Non-pigmented ciliary epithelial cell (primary cell): Measurements from ENCODE around the gene ME1.
A peak's percentile ranks its signal among the peaks of the same experiment; 100 is the strongest.
"Not testable (repeated sequence)": the region's sequence is repeated elsewhere in the genome, so short reads cannot be mapped to it uniquely, and the experiment has no call there.

Experiments used
- DNase-seq: peaks from one replicate; pipeline ENCODE4 v3.0.0-alpha.2; 2010; ENCODE audit warnings: low read depth

The ME1 gene

GRCh38 chr6:83431545-83432155 is 799 bp upstream of the ME1 start:
- DNase-seq: no peak

DNA sequence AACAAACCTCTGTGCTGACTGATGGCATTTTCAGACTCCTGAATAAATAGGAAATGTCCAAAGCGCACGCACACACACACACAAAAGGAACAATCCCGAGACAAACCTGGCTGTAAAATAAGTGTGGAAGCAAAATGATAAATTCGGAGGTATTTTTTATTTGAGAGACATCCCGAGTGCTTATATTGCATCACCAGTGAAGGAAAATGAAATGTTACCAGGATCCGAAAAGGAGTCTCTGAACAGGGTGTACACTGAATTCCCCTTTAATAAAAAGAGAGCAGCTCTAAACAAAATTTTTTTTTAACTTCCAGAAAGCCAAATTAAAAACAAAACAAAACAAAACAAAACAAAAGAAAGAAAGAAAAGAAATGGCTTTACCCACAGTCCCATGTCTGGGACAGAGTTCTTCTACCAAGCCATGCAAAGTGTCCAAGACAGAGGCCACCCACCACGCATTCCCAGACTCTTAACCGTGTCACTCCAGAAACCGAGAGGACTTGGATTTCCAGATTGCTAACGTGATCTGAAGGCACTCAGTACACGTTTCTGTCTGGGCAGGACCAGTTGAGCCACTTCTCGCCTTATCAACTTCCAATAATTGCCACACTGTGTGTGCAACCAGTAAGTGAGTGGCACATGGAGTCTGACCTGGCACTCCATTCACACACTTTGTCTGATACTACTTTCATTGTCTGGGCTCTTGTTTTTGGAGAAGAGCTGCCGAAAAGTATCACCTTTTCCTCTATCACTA is 817 bp downstream of the ME1 start:
- DNase-seq: no peak

DNA sequence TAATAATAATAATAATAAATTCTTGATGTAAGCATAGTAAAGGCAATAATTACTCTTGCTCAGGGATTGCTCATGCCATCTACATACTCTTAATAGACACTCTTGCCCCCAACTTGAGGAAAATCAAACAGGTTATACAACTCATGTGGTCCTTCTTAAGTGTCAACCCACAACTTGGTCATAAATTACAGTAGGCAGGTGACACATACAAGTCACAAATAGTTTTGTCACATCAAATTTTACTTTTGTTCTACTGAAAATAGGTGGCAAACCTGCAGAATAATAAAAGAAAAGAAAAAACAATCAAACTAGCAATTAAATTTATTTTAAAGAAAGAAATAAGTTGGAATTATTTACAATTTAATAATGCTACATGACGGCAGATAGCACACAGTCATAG is 1.6 kb downstream of the ME1 start:
- DNase-seq: no peak

DNA sequence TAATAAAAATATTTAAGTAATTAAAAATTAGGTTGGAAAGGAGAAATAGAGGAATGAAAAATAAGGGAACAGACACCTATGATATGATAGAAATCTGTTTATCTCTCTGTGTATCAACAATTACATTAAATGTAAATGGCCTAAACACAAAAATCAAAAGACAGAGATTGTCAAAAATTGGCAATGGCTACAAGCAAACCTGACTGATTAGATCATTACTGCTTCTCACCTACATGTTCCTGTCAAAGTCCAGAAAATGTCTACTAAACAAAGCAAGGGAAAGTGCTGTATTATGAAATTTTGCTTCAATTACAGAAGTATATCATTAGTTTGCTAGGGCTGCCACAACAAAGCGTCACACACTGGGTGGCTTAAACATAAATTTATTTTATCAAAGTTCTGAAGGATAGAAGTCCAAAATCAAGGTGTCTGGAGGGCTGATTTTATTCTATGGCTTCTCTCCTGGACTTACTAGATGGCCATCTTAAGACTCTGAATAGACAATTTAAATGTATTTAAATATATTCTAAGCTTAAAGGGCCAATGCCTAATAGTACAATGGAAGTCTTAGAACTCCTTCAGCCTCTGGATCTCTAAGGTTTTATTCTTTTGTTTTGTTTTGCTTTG is 6.3 kb downstream of the ME1 start:
- no peak for DNase-seq

DNA sequence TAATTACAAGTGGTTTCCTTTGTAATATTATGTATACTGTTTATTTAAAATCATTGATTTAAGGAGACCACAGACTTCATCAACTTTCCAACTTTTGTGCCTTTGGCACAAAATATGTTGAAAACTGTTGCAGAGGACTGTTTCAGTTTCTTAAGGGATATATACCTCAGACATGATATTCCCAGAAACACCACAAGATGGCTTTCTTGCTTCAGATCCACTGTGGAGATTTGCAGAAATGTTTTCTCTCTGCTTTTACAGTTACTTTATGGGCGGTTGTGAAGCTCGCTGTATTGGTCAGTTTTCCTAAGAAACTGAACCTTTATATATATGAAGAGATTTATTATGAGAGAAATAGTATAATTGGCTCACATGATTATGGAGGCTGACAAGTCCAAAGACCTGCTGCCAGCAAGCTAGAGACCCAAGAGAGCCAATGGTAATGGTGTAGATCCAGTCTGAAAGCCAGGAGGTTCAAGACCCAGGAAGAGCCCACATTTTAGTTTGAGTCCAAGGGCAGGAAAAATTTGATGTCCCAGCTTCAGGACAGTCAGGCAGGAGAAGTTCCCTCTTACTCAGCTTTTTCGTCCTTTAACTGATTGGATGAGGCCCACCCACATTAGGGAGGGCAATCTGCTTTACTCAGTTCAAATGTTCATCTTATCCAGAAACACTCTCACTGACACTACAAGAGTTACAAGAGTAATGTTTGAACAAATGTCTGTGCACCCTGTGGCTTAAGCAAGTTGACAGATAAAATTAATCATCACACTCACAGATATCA is 12.8 kb downstream of the ME1 start:
- peak; percentile 24 for DNase-seq

- DNase-seq: no peak
Observed at GRCh38 chr6:83413068-83413467, 17.8 kb downstream of the ME1 start.

- no peak for DNase-seq
Observed at GRCh38 chr6:83411731-83412130, 19.1 kb downstream of the ME1 start.

DNA sequence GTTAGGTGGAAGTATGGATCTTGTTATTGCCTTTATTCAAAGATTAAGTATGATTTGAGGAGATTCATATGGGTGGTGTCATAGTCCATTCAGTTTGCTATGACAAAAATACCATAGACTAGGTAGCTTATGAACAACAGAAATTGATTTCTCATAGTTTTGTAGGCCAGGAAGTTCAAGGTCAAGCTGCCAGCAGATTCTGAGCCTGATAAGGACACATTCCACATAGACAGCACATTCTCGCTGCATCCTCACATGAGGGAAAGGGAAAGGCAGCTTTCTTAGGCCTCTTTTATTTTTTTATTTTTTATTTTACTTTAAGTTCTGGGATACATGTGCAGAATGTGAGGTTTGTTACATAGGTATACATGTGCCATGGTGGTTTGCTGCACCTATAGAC is 27.7 kb downstream of the ME1 start:
- DNase-seq: no peak

- no peak for DNase-seq
Observed at GRCh38 chr6:83389606-83390005, 41.2 kb downstream of the ME1 start.

DNA sequence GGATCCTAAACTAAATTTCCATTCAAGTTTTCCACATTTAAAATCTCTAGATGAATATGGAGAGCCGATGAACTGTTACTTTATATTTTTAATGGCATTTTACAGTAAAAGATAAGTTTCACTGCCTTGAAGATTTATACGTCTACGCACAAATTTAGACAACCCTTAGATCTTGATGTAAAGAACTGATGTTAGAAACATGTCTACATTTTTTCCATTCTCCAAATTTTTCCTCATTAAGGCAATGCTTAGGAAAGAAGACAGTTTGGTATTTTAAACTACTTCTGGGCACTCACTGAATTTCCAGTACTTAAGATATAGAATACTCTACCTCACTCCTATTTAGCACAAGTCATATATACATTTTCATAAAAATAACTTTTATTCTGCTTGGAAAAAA is 45.4 kb downstream of the ME1 start:
- no peak for DNase-seq

- no peak for DNase-seq
Observed at GRCh38 chr6:83384751-83385150, 46.1 kb downstream of the ME1 start.

DNA sequence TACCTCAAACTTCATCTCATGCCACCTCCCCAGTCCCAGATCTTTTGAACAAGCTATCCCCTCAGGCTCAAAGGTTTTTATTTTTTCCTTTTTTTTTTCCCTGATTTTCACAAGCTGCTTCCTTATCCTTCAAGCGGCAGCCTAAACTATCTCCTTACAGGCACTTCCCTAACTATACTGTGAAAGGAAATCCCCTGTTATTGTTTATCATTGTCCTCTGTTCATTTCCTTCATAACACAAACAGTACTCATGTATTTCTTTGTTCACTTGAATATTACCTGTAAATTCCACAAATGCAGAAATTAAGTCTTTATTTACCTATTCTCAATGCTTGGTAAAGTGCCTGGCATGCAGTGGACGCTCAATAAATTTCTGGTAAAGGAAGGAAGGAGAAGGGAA is 48.9 kb downstream of the ME1 start:
- DNase-seq: no peak

DNA sequence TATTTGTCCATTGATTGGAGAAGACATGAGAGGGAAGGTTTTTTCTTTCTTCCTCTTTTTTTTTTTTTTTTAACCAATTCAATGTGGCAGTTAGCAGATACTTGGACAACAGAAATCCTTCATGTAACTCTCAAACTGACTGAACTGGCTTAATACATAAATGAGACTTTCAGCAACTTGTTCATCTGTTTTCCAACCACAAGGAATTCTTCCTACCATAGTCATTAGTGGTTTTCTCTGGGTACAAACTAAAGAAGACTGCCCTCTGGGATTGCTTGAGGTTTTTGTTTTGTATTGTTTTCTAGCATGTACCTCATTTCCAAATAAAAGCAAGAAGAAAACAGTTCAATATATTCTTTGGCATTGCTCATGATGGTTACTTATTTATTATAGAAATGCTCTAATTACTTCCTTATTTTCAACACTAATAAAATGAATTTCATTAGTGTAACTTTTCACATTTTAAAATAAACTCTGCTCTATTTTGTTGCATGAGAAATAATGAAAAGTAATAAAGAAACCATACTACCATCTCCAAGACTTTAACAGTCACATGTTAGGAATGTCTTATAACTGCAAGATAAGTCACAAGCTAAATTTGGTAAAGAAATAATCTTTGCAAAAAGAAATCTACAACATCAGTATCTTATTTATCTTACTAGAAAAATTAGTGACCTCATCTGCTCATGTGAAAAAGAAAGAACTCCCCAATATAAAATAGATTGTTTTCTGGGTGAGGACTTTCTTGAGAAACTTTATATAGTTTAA is 52.0 kb downstream of the ME1 start:
- peak; percentile 61 for DNase-seq

DNA sequence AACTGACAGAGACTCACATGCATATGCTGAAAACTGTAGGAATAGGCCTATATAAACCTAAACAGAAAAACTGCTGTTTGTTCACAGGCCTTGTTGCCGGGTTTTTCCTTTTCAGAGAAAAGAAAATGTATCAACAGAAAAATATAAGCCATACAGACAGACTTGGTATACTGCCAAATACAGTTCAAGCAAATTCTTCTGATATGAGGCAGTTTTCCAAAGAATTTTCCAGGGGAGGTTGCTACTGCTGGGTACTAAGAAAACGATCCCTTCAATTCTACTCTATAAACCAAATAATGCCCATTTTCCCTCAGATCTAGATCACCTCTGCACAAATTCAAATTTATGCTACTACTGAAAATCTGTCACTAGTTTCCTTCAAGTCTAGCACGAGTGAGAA is 59.4 kb downstream of the ME1 start:
- peak; percentile 61 for DNase-seq

DNA sequence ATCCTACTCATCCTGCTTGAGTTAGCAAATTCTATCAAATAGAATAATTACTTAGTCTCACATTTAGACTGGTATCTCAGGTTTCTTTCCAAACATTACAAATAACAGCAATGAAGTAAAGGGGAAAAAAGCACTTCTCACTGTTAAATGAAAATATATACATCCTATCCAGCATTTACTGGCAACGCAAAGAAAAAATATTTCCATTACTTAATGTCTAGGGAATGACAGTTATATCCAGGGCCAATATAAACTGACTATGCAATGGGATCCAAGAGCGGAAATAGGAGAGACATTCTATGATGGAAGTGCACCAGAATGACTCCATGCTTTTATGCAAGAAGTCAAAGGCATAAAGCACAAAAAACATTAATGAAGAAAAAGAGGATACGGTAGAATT is 60.3 kb downstream of the ME1 start:
- no peak for DNase-seq

DNA sequence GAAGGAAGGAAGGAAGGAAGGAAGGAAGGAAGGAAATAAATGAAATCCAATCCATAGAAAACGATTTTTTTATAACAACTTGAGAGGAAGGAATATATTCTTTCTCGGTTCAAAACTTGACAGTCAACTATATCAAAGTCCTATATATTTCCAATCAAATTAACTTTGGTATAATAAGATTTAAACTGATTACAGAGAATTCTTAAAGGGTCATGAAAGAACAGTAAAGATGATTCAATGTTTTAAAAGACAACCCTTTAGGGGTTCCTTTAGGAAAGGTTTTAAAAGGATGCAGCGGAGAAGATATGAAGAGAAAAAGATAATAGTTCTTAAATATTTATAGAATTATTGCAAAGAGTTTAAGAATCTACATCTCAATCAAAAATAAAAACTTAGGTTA is 61.2 kb downstream of the ME1 start:
- no peak for DNase-seq

DNA sequence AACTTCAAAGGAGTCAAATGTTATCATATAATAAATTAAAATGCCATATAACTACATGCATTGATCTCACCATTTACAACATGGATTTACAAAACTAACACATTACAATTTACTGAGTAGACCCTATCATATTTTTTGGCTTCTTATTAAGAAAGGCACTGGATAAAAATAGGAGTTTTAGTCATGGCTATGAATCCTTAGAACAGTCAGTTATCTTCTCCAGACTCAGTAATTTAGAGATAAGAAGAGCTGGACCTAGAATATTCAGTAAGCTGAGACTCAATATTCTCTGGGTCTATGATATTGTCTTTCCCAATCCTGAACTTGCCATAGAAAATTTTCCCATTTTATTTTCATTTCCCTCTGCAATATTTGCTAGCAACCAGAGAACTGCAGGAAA is 62.3 kb downstream of the ME1 start:
- no peak for DNase-seq

- no peak for DNase-seq
Observed at GRCh38 chr6:83367104-83367503, 63.7 kb downstream of the ME1 start.

GRCh38 chr6:83365931-83366330 is 64.9 kb downstream of the ME1 start:
- DNase-seq: no peak

- not testable (repeated sequence) for DNase-seq
Observed at GRCh38 chr6:83362349-83362748, 68.5 kb downstream of the ME1 start.

- DNase-seq: no peak
Observed at GRCh38 chr6:83359638-83360037, 71.2 kb downstream of the ME1 start.

- DNase-seq: no peak
Observed at GRCh38 chr6:83354747-83355146, 76.1 kb downstream of the ME1 start.
